Measurements from ENCODE around the gene SMIM21. TPM values are rescaled to one million over a fixed set of nuclear protein-coding genes. Genes with fewer than 3 reads are reported as not detected.

Gene SMIM21
- not detected for total RNA-seq
- polyA plus RNA-seq: not detected
- 0 reads per million in 6 experiments for total RNA-seq

DNA sequence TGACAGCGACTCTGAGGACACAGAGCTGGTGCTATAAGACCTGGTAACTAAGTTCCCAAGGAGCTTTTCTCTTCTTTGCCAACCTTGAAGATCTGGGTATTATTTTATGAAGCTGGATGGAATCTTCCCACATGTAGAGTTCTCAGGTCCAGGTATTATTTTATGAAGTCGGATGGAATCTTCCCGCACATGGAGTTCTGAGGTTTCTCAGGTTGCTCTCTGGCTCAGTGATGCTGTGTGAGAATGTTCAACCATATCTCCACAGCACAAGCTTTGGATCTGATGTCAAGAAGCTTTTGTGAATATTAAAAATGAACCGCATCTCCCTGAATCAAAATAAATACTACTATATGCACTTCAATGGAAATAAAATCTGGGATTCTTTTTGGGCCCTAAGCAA is at the start of gene SMIM21:
SMIM21 (minus strand) TSS at position 101 of the 400 bp plus-strand sequence. CDS start 140 bp downstream, outside the sequence.
- DNase-seq (no peak), ATAC-seq (no peak)
- Mint-ChIP-seq H3K4me1 (no peaks in the 10 kb centered on the region), H3K4me3 (no peak within 1 kb of the TSS), H3K27ac (no peak within 1 kb of the TSS), H3K27me3 (peaks cover 4 to 26% (median 12%) of the 10 kb centered on the region in 5 donors), H3K36me3 (peaks cover 0 to under 1% (median 0%) of the 10 kb centered on the region in 3 donors), H3K9me3 (peaks cover 0 to under 1% (median 0%) of the 10 kb centered on the region in 9 donors)
- POLR2A ChIA-PET: no interaction called here

GRCh38 chr18:75475228-75475627 is 47.7 kb upstream of the SMIM21 start:
- H3K4me3 Mint-ChIP-seq: no peak overlapping the region
- no peaks in the 10 kb centered on the region for H3K9me3 Mint-ChIP-seq
- ATAC-seq: no peak
- H3K27ac Mint-ChIP-seq: no peak overlapping the region
- POLR2A ChIA-PET: no interaction called here
- DNase-seq: no peak
- peaks cover 0 to 22% (median 6%) of the 10 kb centered on the region in 5 donors for H3K27me3 Mint-ChIP-seq
- H3K36me3 Mint-ChIP-seq: no peaks in the 10 kb centered on the region
- H3K4me1 Mint-ChIP-seq: peaks cover 0 to 6% (median 1%) of the 10 kb centered on the region in 4 donors

GRCh38 chr18:75474332-75474731 is 46.8 kb upstream of the SMIM21 start:
- Mint-ChIP-seq H3K27me3 (peaks cover 0 to 31% (median 6%) of the 10 kb centered on the region in 5 donors), H3K4me1 (peaks cover 0 to 5% (median 1%) of the 10 kb centered on the region in 4 donors), H3K9me3 (no peaks in the 10 kb centered on the region), H3K36me3 (no peaks in the 10 kb centered on the region), H3K4me3 (no peak overlapping the region), H3K27ac (no peak overlapping the region)
- DNase-seq (no peak), ATAC-seq (no peak)
- POLR2A ChIA-PET: no interaction called here

GRCh38 chr18:75473316-75473715 is 45.8 kb upstream of the SMIM21 start:
- H3K4me3 Mint-ChIP-seq: no peak overlapping the region
- ATAC-seq (no peak), DNase-seq (no peak)
- no peaks in the 10 kb centered on the region for H3K4me1 Mint-ChIP-seq
- no peaks in the 10 kb centered on the region for H3K36me3 Mint-ChIP-seq
- H3K9me3 Mint-ChIP-seq: no peaks in the 10 kb centered on the region
- no peak overlapping the region for H3K27ac Mint-ChIP-seq
- peaks cover 0 to 32% (median 6%) of the 10 kb centered on the region in 5 donors for H3K27me3 Mint-ChIP-seq
- POLR2A ChIA-PET: no interaction called here

DNA sequence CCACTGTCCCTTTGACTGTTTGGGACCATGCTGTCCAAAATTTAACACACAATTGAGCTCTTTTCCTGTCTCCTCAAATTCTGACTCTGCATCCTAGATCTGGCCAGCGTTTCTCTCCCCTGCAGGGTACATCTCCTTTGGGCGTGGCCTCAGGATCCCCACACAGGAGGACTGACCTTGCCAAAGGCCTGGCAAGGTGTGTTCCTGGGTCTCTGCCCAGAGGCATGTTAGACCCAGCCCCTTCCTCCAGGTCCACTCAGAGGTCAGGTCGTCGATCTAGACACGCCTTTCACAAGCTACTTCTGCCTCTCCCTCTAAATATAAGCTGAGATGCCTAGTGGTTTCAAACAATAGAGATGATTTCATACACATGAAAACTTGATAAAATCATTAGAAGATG is 45.4 kb upstream of the SMIM21 start:
- Mint-ChIP-seq H3K27me3 (peaks cover 0 to 32% (median 6%) of the 10 kb centered on the region in 5 donors), H3K9me3 (no peaks in the 10 kb centered on the region), H3K4me1 (no peaks in the 10 kb centered on the region), H3K4me3 (no peak overlapping the region), H3K36me3 (no peaks in the 10 kb centered on the region), H3K27ac (no peak overlapping the region)
- POLR2A ChIA-PET: no interaction called here
- no peak for DNase-seq
- no peak for ATAC-seq

- POLR2A ChIA-PET: no interaction called here
- no peaks in the 10 kb centered on the region for H3K4me1 Mint-ChIP-seq
- DNase-seq (no peak), ATAC-seq (no peak)
- no peaks in the 10 kb centered on the region for H3K36me3 Mint-ChIP-seq
- H3K27me3 Mint-ChIP-seq: peaks cover 0 to 32% (median 6%) of the 10 kb centered on the region in 5 donors
- no peak overlapping the region for H3K27ac Mint-ChIP-seq
- H3K9me3 Mint-ChIP-seq: no peaks in the 10 kb centered on the region
- H3K4me3 Mint-ChIP-seq: no peak overlapping the region
Measured at GRCh38 chr18:75472396-75472795, 44.9 kb upstream of the SMIM21 start.

DNA sequence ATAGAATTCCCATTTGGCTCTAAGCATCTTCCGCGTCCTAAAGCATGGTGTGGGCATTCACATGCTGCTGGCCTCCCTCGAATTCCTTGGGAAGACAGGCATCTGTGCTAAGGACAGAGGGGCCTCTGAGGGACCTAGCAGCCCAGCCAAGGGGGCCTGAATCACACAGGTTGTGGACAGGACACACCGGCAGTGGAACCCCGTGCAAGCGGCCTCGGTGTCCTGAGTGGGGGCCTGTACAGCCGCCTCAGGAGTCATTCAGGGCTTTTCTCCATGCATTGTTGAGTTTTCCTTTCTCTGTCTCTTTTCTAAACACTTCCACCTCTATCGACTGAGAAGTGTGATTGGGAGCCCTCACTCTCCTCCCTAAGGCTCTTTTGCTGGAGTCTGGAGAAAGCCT is 44.3 kb upstream of the SMIM21 start:
- no peaks in the 10 kb centered on the region for H3K9me3 Mint-ChIP-seq
- no peaks in the 10 kb centered on the region for H3K4me1 Mint-ChIP-seq
- DNase-seq (no peak), ATAC-seq (no peak)
- no peaks in the 10 kb centered on the region for H3K36me3 Mint-ChIP-seq
- no peak overlapping the region for H3K4me3 Mint-ChIP-seq
- peaks cover 0 to 32% (median 6%) of the 10 kb centered on the region in 5 donors for H3K27me3 Mint-ChIP-seq
- POLR2A ChIA-PET: no interaction called here
- H3K27ac Mint-ChIP-seq: no peak overlapping the region

- no peaks in the 10 kb centered on the region for H3K9me3 Mint-ChIP-seq
- no peaks in the 10 kb centered on the region for H3K36me3 Mint-ChIP-seq
- ATAC-seq (no peak), DNase-seq (no peak)
- H3K4me1 Mint-ChIP-seq: no peaks in the 10 kb centered on the region
- no peak overlapping the region for H3K4me3 Mint-ChIP-seq
- peaks cover 0 to 37% (median 6%) of the 10 kb centered on the region in 5 donors for H3K27me3 Mint-ChIP-seq
- POLR2A ChIA-PET: no interaction called here
- H3K27ac Mint-ChIP-seq: no peak overlapping the region
Measured at GRCh38 chr18:75467851-75468250, 40.3 kb upstream of the SMIM21 start.

GRCh38 chr18:75467281-75467795 is 39.8 kb upstream of the SMIM21 start:
- no peak for ATAC-seq
- POLR2A ChIA-PET: no interaction called here
- Mint-ChIP-seq H3K27ac (no peak overlapping the region), H3K9me3 (no peaks in the 10 kb centered on the region), H3K27me3 (peaks cover 0 to 34% (median 2%) of the 10 kb centered on the region in 5 donors), H3K4me1 (no peaks in the 10 kb centered on the region), H3K4me3 (no peak overlapping the region), H3K36me3 (no peaks in the 10 kb centered on the region)
- no peak for DNase-seq

- Mint-ChIP-seq H3K4me3 (no peak overlapping the region), H3K36me3 (no peaks in the 10 kb centered on the region), H3K9me3 (peaks cover 0 to 8% (median 0%) of the 10 kb centered on the region in 9 donors), H3K27ac (no peak overlapping the region), H3K27me3 (peaks cover 3 to 29% (median 8%) of the 10 kb centered on the region in 5 donors), H3K4me1 (no peaks in the 10 kb centered on the region)
- POLR2A ChIA-PET: no interaction called here
- DNase-seq (no peak), ATAC-seq (no peak)
Measured at GRCh38 chr18:75464356-75464755, 36.9 kb upstream of the SMIM21 start.

DNA sequence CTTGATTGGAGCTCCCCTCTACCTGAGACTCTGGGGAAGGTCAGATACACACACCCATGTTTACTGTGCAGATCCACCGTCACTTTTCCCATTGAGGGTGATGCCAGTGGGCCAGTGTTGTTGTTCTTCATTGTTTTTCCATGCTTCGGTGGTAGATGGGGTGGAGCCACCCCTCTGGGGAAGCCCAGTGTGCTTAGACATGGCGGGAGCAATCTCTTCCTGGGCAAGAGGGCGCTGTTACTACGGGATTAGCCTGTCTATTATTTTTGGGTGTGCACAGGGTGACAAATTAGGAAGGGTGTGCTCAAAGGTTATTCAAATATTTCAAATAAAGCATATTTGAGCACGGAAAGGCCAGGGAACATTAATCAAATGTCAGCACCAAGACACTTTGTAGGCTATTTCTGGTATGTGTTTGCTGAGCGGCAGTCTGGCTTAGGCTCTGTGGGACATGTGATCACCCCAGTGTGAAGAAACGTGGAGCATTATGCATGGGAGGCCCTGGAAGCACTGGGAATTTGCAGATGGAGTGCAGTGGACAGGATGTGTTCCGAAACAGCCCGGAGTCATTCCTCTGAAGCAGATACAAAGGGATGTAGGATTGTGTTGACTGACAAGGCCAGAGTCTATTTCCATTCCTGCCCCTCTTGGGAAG is 34.8 kb upstream of the SMIM21 start:
- ATAC-seq: no peak
- Mint-ChIP-seq H3K9me3 (peaks cover 0 to 27% (median 14%) of the 10 kb centered on the region in 9 donors), H3K4me3 (no peak overlapping the region), H3K36me3 (peaks cover 0 to 12% (median 11%) of the 10 kb centered on the region in 3 donors), H3K4me1 (no peaks in the 10 kb centered on the region), H3K27me3 (peaks cover 13 to 47% (median 21%) of the 10 kb centered on the region in 5 donors), H3K27ac (no peak overlapping the region)
- POLR2A ChIA-PET: no interaction called here
- DNase-seq: no peak

- ATAC-seq: no peak
- Mint-ChIP-seq H3K4me1 (peaks cover 2 to 9% (median 8%) of the 10 kb centered on the region in 4 donors), H3K36me3 (peaks cover 0 to 12% (median 11%) of the 10 kb centered on the region in 3 donors), H3K4me3 (peak overlapping the region; percentile 56 to 82 (median 71)), H3K27me3 (peaks cover 30 to 62% (median 57%) of the 10 kb centered on the region in 5 donors), H3K27ac (no peak overlapping the region), H3K9me3 (peaks cover 0 to 27% (median 14%) of the 10 kb centered on the region in 9 donors)
- no peak for DNase-seq
- POLR2A ChIA-PET: no interaction called here
Measured at GRCh38 chr18:75456199-75456631, 28.7 kb upstream of the SMIM21 start.

DNA sequence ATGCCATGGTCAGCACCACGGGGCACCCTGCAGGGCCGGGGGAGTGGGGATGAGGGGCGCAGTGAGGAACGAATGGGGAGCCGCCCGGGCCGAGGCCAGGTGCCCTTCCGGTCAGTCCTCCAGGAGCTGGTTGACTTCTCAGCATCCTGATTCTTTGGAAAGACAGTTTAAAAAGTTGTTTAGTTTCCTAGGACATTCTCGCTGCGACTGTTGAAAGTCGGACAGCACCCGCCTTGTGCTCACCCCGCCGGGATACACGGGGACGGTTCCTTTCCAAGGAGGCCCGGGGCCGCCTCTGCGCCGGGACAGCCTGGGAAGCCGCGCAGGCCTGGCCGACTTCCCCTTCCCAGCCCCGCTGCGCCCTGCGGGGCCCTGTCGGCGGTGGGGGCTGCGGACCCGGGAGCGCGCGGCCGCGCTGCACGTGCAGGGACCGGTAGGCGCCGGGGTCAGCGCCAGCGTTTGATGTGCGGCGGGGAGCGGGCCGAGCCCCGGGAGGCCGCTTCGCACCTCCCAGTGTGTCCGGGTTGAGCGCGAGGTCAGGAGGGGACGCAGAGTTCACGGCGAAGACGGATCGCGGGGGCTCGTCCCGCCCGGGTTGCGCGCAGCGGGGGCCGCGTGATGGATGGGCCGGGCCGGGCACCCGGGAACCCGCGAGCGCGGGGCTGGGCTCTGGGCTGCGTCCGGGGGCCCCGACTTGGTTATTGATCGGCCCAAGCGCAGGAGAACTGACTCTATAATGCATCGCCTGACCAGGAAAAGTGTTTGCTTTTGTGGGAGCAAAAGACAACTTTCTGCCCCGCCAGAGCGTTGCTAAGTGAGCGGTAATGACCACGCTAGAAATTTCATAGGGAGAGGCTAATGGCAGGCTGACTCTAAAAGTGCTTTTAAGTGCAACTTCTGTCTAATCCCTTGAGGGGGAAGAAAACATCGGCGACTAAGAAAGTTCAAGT is 28.0 kb upstream of the SMIM21 start:
- ATAC-seq (peak; percentile 23 to 47), DNase-seq (peak in 1 of 10 donors; percentile 7)
- POLR2A ChIA-PET: no interaction called here
- Mint-ChIP-seq H3K4me3 (peak overlapping the region; percentile 56 to 83 (median 74)), H3K4me1 (peaks cover 2 to 9% (median 8%) of the 10 kb centered on the region in 4 donors), H3K9me3 (peaks cover 0 to 27% (median 14%) of the 10 kb centered on the region in 9 donors), H3K27me3 (peaks cover 29 to 64% (median 50%) of the 10 kb centered on the region in 5 donors), H3K36me3 (peaks cover 0 to 12% (median 11%) of the 10 kb centered on the region in 3 donors), H3K27ac (no peak overlapping the region)
